Adrenal gland (tissue), 12 donors: Measurements from ENCODE around the gene CRYBB1. TPM values are rescaled to one million over a fixed set of nuclear protein-coding genes. Genes with fewer than 3 reads are reported as not detected.

Experiments used
- DNase-seq, 7 donors: peaks; one replicate each; pipeline ENCODE4 v3.0.0-alpha.2; 2019 to 2020
- H3K27ac ChIP-seq, 5 donors: fragments of 200-600 bp; sonication (generic) in 4 of 5; 1 replicate in 3 of 5; 2 replicates in 2 of 5; pipeline versions ENCODE4 v1.5.1 to v1.8.0; 2016 to 2020; ENCODE audit warnings: mild to moderate bottlenecking in 1 of 5
- H3K27me3 ChIP-seq: fragments of 200-600 bp; 2 replicates; pipeline ENCODE4 v1.8.0; 2021
- H3K36me3 ChIP-seq, 2 donors: fragments of 200-600 bp; replicated peaks in 1 of 2; 1 replicate in 1 of 2; 2 replicates in 1 of 2; pipeline versions ENCODE4 v1.5.1 to v1.8.0; 2018 to 2022
- H3K4me1 ChIP-seq, 2 donors: fragments of 200-600 bp; replicated peaks in 1 of 2; 1 replicate in 1 of 2; 2 replicates in 1 of 2; pipeline versions ENCODE4 v1.5.1 to v1.8.0; 2018 to 2021
- H3K4me3 ChIP-seq, 4 donors: fragments of 200-600 bp; sonication (generic) in 3 of 4; one replicate each; pipeline ENCODE4 v1.5.1; 2016 to 2018
- H3K9me3 ChIP-seq, 3 donors: fragments of 200-600 bp; sonication (generic) in 1 of 3; replicated peaks in 1 of 3; 1 replicate in 2 of 3; 2 replicates in 1 of 3; pipeline versions ENCODE4 v1.5.1 to v1.8.0; 2016 to 2021
- CTCF ChIP-seq, 6 experiments: fragments of 450-650 bp in 4 of 6; fragments of 200-600 bp in 2 of 6; sonication (generic) in 1 of 6; IDR thresholded peaks; 1 replicate in 5 of 6; 2 replicates in 1 of 6; pipeline versions ENCODE4 v1.5.1 to v1.8.0; 2016 to 2021; ENCODE audit warnings: antibody characterized with exemption in 6 of 6, mild to moderate bottlenecking in 2 of 6, moderate library complexity in 1 of 6
- POLR2A ChIP-seq, 2 donors: fragments of 450-650 bp; IDR thresholded peaks; one replicate each; pipeline ENCODE4 v1.6.1; 2017; ENCODE audit warnings: antibody characterized with exemption in 2 of 2, mild to moderate bottlenecking in 2 of 2, moderate library complexity in 1 of 2
- WGBS, 4 donors: extraction: QIAGEN DNeasy Blood & Tissue Kit in 2 of 4; methylation state at CpG; one replicate each; pipeline versions ENCODE4 v1.1.5 to v1.1.7; 2013 to 2017; 5-methylcytosine and 5-hydroxymethylcytosine counted together
- intact Hi-C, 2 donors: fragments of 100-400 bp; cut with DNase I; formaldehyde crosslinking; loops; one replicate each; pipeline versions ENCODE4 v1.14.1 to v1.15.0; 2022 to 2023
- polyA plus RNA-seq, 3 donors: library from polyadenylated mRNA; stranded (reverse); fragments of 200-250 nt in 2 of 3; fragments of 350-450 nt in 1 of 3; fragmentation: Illumina TruSeq in 1 of 3; extraction: RNeasy Lipid Tissue Mini Kit (QIAGEN cat#74804) in 1 of 3; gene quantifications; one replicate each; pipeline ENCODE4 v1.2.3, GENCODE V29; 2013 to 2014
- total RNA-seq, 9 donors: library from RNA; depleted of rRNA in 4 of 9; stranded (reverse); fragments of >200 nt in 4 of 9; fragments of 120-200 nt in 1 of 9; fragmentation: NEBNext Ultra II Directional in 1 of 9; extraction: Animal tissue kit (Norgen Biotek cat#: 25700) in 1 of 9; gene quantifications; one replicate each; pipeline versions ENCODE4 v1.1.0 to v1.2.4, GENCODE V29; 2013 to 2023
- donor health status: healthy with polysubstance abuse.
- donor health status: Bipolar disorder and iron deficiency.
- donor health status: DM: yes; HTN: yes; CAD: no.
- donor health status: DM: no; HTN: no; CAD: no.
- donor health status: DM: no; HTN: no; CAD: no.
- donor health status: DM: yes; HTN: yes; CAD: no.

CRYBB1 gene
- total and polyA plus RNA-seq, 12 donors, result 0.39 to 2.6 (median 1.6) TPM

- TF ChIP-seq POLR2A (IDR thresholded peaks at IDR 0.05) (no peak), CTCF (IDR thresholded peaks at IDR 0.05) (no peak)
- no peaks in the 10 kb centered on the region for H3K4me1 ChIP-seq
- WGBS, 4 donors, result 79 to 84% (median 81%) methylated on average over 1 of the region's 1 CpG
- no peaks in the 10 kb centered on the region for H3K27me3 ChIP-seq
- DNase-seq, result no peak
- H3K4me3 ChIP-seq, result no peak overlapping the region
- no peaks in the 10 kb centered on the region for H3K9me3 ChIP-seq
- H3K27ac ChIP-seq, result no peak overlapping the region
- intact Hi-C loops, result no loop called here
- H3K36me3 ChIP-seq, result no peaks in the 10 kb centered on the region
Measured at GRCh38 chr22:26604368-26604767, 13.5 kb downstream of the CRYBB1 start.

- no peaks in the 10 kb centered on the region for H3K36me3 ChIP-seq
- WGBS, 4 donors, result 73 to 87% (median 81%) methylated on average over 4 of the region's 4 CpGs
- DNase-seq, result no peak
- TF ChIP-seq CTCF (IDR thresholded peaks at IDR 0.05) (no peak), POLR2A (IDR thresholded peaks at IDR 0.05) (no peak)
- H3K9me3 ChIP-seq, result no peaks in the 10 kb centered on the region
- no peak overlapping the region for H3K4me3 ChIP-seq
- no peaks in the 10 kb centered on the region for H3K27me3 ChIP-seq
- intact Hi-C loops, result no loop called here
- no peak overlapping the region for H3K27ac ChIP-seq
- no peaks in the 10 kb centered on the region for H3K4me1 ChIP-seq
Measured at GRCh38 chr22:26602127-26602526, 15.7 kb downstream of the CRYBB1 start.

GRCh38 chr22:26601726-26602125 is 16.1 kb downstream of the CRYBB1 start:
- Histone ChIP-seq H3K36me3 (no peaks in the 10 kb centered on the region), H3K27me3 (no peaks in the 10 kb centered on the region), H3K4me1 (no peaks in the 10 kb centered on the region), H3K9me3 (no peaks in the 10 kb centered on the region), H3K27ac (no peak overlapping the region), H3K4me3 (no peak overlapping the region)
- WGBS, 4 donors, result 73 to 87% (median 84%) methylated on average over 7 to 12 of the region's 12 CpGs
- intact Hi-C loops, result no loop called here
- DNase-seq, result no peak
- TF ChIP-seq CTCF (IDR thresholded peaks at IDR 0.05) (no peak), POLR2A (IDR thresholded peaks at IDR 0.05) (no peak)

GRCh38 chr22:26599505-26599904 is 18.3 kb downstream of the CRYBB1 start:
- H3K27ac ChIP-seq, result no peak overlapping the region
- no peak overlapping the region for H3K4me3 ChIP-seq
- 70 to 85% (median 77%) methylated on average over 10 to 11 of the region's 11 CpGs for WGBS, 4 donors
- no peak for DNase-seq
- TF ChIP-seq CTCF (IDR thresholded peaks at IDR 0.05) (no peak), POLR2A (IDR thresholded peaks at IDR 0.05) (no peak)
- intact Hi-C loops, result no loop called here
- H3K27me3 ChIP-seq, result no peaks in the 10 kb centered on the region
- no peaks in the 10 kb centered on the region for H3K9me3 ChIP-seq
- H3K36me3 ChIP-seq, result no peaks in the 10 kb centered on the region
- no peaks in the 10 kb centered on the region for H3K4me1 ChIP-seq
